ENCODE data around the gene MORN4. TPM values are rescaled to one million over a fixed set of nuclear protein-coding genes. Genes with fewer than 3 reads are reported as not detected.

Gene MORN4
- total RNA-seq, 1 experiment from 2014 or later: 11.9 TPM

DNA sequence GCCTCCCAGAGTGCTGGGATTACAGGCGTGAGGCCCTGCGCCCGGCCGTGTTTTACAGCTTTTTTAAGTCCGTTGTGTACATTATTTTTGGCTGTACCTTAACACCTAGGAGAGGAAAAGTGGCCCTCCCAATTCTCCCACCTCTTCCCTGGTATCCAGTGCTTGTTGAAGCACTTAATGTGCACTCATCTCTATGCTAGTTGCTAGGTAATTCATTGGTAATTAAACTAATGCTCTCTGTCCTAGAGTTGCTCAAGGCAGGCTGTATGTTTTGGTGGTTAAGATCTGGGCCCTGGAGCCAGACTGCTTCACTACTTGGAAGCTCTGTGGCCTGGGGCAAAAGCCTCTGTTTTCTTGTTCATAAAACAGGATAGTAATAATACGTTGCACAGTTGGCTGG is 34.2 kb upstream of the MORN4 start:
- Mint-ChIP-seq H3K27ac (no peak overlapping the region), H3K27me3 (ENCODE audit: low read depth) (no peaks in the 10 kb centered on the region), H3K9me3 (no peaks in the 10 kb centered on the region), H3K36me3 (ENCODE audit: insufficient read depth in 1 of 3, low read depth in 3 of 3) (peaks cover 19 to 80% (median 59%) of the 10 kb centered on the region in 3 experiments; a peak in 6 of 7 replicates), H3K4me3 (no peak overlapping the region), H3K4me1 (no peaks in the 10 kb centered on the region)
- Histone ChIP-seq H3K4me2 (ENCODE audit: insufficient read depth, insufficient read length, low read length) (no peak overlapping the region), H2BK12ac (ENCODE audit: insufficient read length, low read depth, low read length) (no peak overlapping the region), H3K56ac (ENCODE audit: insufficient read length, low read depth, low read length) (no peak overlapping the region), H2BK20ac (ENCODE audit: low read depth, low read length, poor library complexity, severe bottlenecking) (no peak overlapping the region), H4K8ac (replicated peaks; ENCODE audit: insufficient read length, low read depth, low read length) (no peak overlapping the region), H3K79me1 (ENCODE audit: insufficient read depth, low read depth, low read length, poor library complexity, severe bottlenecking) (no peaks in the 10 kb centered on the region), H3K18ac (ENCODE audit: insufficient read length, low read depth, low read length) (no peak overlapping the region), H3K23me2 (ENCODE audit: insufficient read length, low read depth, low read length, poor library complexity, severe bottlenecking) (no peaks in the 10 kb centered on the region), H3K14ac (ENCODE audit: insufficient read depth, low read length) (no peak overlapping the region), H2BK120ac (ENCODE audit: low read depth, low read length, poor library complexity, severe bottlenecking) (no peak overlapping the region), H4K91ac (ENCODE audit: insufficient read length, low read depth, low read length) (no peak overlapping the region), H3T11ph (ENCODE audit: low read length) (no peak overlapping the region), H3K27me3 (ENCODE audit: insufficient read depth, low read length) (no peaks in the 10 kb centered on the region), H3K9me3 (ENCODE audit: control insufficient read depth, low read depth, low read length) (no peaks in the 10 kb centered on the region), H3K79me2 (ENCODE audit: insufficient read depth, low read length) (no peaks in the 10 kb centered on the region), H2BK15ac (ENCODE audit: low read depth, low read length) (no peak overlapping the region), H2AK5ac (ENCODE audit: insufficient read length, low read length) (no peak overlapping the region), H4K5ac (ENCODE audit: insufficient read length, low read depth, low read length) (no peak overlapping the region), H3K9ac (ENCODE audit: extremely low read depth, insufficient read length, low read length) (no peak overlapping the region), H3K4ac (ENCODE audit: low read depth, low read length) (no peak overlapping the region), H3K4me1 (ENCODE audit: insufficient read depth, low read length) (no peaks in the 10 kb centered on the region), H2BK5ac (ENCODE audit: insufficient read length, low read length) (no peak overlapping the region), H3K27ac (ENCODE audit: insufficient read length, low read depth, low read length) (no peak overlapping the region), H4K20me1 (ENCODE audit: control insufficient read depth, insufficient read depth, insufficient read length) (no peaks in the 10 kb centered on the region), H3K23ac (ENCODE audit: insufficient read length, low read depth, low read length) (no peak overlapping the region), H2AFZ (ENCODE audit: low read length) (no peak overlapping the region)
- no CpG with 5 or more reads among the region's 6 CpGs for WGBS (ENCODE audit: extremely low coverage, insufficient read length, low lambda C conversion rate)
- TF ChIP-seq CTCF (conservative IDR thresholded peaks at IDR 0.05): no peak
- DNase-seq: no peak

Data from H9 (cell line).